ENCODE results near the gene VN1R4.
"Not testable (repeated sequence)": the region's sequence is repeated elsewhere in the genome, so short reads cannot be mapped to it uniquely, and the experiment has no call there.

DNA sequence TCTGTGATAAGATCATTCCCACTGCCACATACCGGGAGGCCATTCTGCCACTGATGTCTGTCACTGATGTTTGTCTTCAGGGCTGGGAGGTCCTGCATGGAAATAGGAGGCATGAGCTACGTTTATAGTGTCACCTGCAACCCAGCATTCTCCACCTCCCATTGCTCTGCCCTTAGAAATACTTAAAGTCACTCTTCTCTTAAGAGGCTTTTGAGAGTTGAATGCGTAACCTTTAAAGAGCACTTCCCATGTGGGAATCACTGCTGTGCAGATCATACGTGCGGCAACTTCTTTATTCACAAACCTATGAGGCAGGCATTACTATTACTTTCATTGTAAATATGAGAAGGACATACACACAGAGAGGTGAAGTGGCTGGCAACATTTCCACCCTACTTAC, at the start of gene VN1R4:
- TF ChIP-seq, protein P1, sequence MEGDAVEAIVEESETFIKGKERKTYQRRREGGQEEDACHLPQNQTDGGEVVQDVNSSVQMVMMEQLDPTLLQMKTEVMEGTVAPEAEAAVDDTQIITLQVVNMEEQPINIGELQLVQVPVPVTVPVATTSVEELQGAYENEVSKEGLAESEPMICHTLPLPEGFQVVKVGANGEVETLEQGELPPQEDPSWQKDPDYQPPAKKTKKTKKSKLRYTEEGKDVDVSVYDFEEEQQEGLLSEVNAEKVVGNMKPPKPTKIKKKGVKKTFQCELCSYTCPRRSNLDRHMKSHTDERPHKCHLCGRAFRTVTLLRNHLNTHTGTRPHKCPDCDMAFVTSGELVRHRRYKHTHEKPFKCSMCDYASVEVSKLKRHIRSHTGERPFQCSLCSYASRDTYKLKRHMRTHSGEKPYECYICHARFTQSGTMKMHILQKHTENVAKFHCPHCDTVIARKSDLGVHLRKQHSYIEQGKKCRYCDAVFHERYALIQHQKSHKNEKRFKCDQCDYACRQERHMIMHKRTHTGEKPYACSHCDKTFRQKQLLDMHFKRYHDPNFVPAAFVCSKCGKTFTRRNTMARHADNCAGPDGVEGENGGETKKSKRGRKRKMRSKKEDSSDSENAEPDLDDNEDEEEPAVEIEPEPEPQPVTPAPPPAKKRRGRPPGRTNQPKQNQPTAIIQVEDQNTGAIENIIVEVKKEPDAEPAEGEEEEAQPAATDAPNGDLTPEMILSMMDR (IDR thresholded peaks at IDR 0.05) = not testable (repeated sequence)
- not testable (repeated sequence) for TF ChIP-seq POLR2A (IDR thresholded peaks at IDR 0.05)

Data from lower leg skin (tissue), 3 donors.